ENCODE results near the gene PAX7. TPM values are rescaled to one million over a fixed set of nuclear protein-coding genes. Genes with fewer than 3 reads are reported as not detected.
"Not testable (repeated sequence)": the region's sequence is repeated elsewhere in the genome, so short reads cannot be mapped to it uniquely, and the experiment has no call there.

The PAX7 gene
- polyA plus RNA-seq, 4 donors = 0.02 TPM; not detected in 3

GRCh38 chr1:18747671-18748070 lies 117.0 kb downstream of the PAX7 start:
- no peak for DNase-seq (ENCODE audit: low read depth in 4 of 4, low spot score in 2 of 4)

GRCh38 chr1:18748435-18748834 lies 117.8 kb downstream of the PAX7 start:
- no peak for DNase-seq (ENCODE audit: low read depth in 4 of 4, low spot score in 2 of 4)

- no peak for DNase-seq (ENCODE audit: low read depth in 4 of 4, low spot score in 2 of 4)
Measured at GRCh38 chr1:18749569-18749968, 118.9 kb downstream of the PAX7 start.

- DNase-seq (ENCODE audit: low read depth in 4 of 4, low spot score in 2 of 4) = no peak
Measured at GRCh38 chr1:18750600-18750999, 120.0 kb downstream of the PAX7 start.

GRCh38 chr1:18751425-18751824 lies 120.8 kb downstream of the PAX7 start:
- no peak for DNase-seq (ENCODE audit: low read depth in 4 of 4, low spot score in 2 of 4)

GRCh38 chr1:18752409-18752808 lies 121.8 kb downstream of the PAX7 start:
- no peak for DNase-seq (ENCODE audit: low read depth in 4 of 4, low spot score in 2 of 4)

GRCh38 chr1:18760156-18760555 lies 129.5 kb downstream of the PAX7 start:
- DNase-seq (ENCODE audit: low read depth in 4 of 4, low spot score in 2 of 4) = no peak

GRCh38 chr1:18761948-18762840 lies 131.5 kb downstream of the PAX7 start:
- no peak for DNase-seq (ENCODE audit: low read depth in 4 of 4, low spot score in 2 of 4)

GRCh38 chr1:18764362-18764761 lies 133.7 kb downstream of the PAX7 start:
- DNase-seq (ENCODE audit: low read depth in 4 of 4, low spot score in 2 of 4) = no peak

- no peak for DNase-seq (ENCODE audit: low read depth in 4 of 4, low spot score in 2 of 4)
Measured at GRCh38 chr1:18765725-18766124, 135.1 kb downstream of the PAX7 start.

GRCh38 chr1:18766328-18766727 lies 135.7 kb downstream of the PAX7 start:
- no peak for DNase-seq (ENCODE audit: low read depth in 4 of 4, low spot score in 2 of 4)

- not testable (repeated sequence) for DNase-seq (ENCODE audit: low read depth in 4 of 4, low spot score in 2 of 4)
Measured at GRCh38 chr1:18767576-18767975, 136.9 kb downstream of the PAX7 start.

- DNase-seq (ENCODE audit: low read depth in 4 of 4, low spot score in 2 of 4) = no peak
Measured at GRCh38 chr1:18768086-18768485, 137.4 kb downstream of the PAX7 start.

- DNase-seq (ENCODE audit: low read depth in 4 of 4, low spot score in 2 of 4) = no peak
Measured at GRCh38 chr1:18769140-18769539, 138.5 kb downstream of the PAX7 start.

- DNase-seq (ENCODE audit: low read depth in 4 of 4, low spot score in 2 of 4) = no peak
Measured at GRCh38 chr1:18770799-18771198, 140.2 kb downstream of the PAX7 start.

- no peak for DNase-seq (ENCODE audit: low read depth in 4 of 4, low spot score in 2 of 4)
Measured at GRCh38 chr1:18773753-18774152, 143.1 kb downstream of the PAX7 start.

GRCh38 chr1:18775341-18775740 lies 144.7 kb downstream of the PAX7 start:
- no peak for DNase-seq (ENCODE audit: low read depth in 4 of 4, low spot score in 2 of 4)

GRCh38 chr1:18776777-18777176 lies 146.1 kb downstream of the PAX7 start:
- DNase-seq (ENCODE audit: low read depth in 4 of 4, low spot score in 2 of 4) = no peak

- no peak for DNase-seq (ENCODE audit: low read depth in 4 of 4, low spot score in 2 of 4)
Measured at GRCh38 chr1:18778437-18778836, 147.8 kb downstream of the PAX7 start.

GRCh38 chr1:18781031-18781430 lies 150.4 kb downstream of the PAX7 start:
- DNase-seq (ENCODE audit: low read depth in 4 of 4, low spot score in 2 of 4) = no peak

GRCh38 chr1:18783705-18784481 lies 153.2 kb downstream of the PAX7 start:
- no peak for DNase-seq (ENCODE audit: low read depth in 4 of 4, low spot score in 2 of 4)

- DNase-seq (ENCODE audit: low read depth in 4 of 4, low spot score in 2 of 4) = no peak
Measured at GRCh38 chr1:18784482-18784831, 153.8 kb downstream of the PAX7 start.
